GM18499 (cell line): Measurements from ENCODE around the gene CYP20A1.

Experiments
- ATAC-seq: cut with Tn5 transposase; IDR thresholded peaks from one replicate; pipeline ENCODE4 v1.9.1; 2021; ENCODE audit warnings: moderate number of reproducible peaks; ENCODE audit not compliant: insufficient read depth, unreplicated experiment

The CYP20A1 gene

GRCh38 chr2:203354966-203355365 is 116.1 kb downstream of the CYP20A1 start:
- no peak for ATAC-seq
